Globus pallidus (tissue), 1 donor: ENCODE measurements around the gene C6orf15.

Experiments used
- DNase-seq: peaks from one replicate; pipeline ENCODE4 v3.0.0-alpha.2; 2015; ENCODE audit warnings: low spot score

Gene C6orf15

GRCh38 chr6:31112478-31112877 lies at the start of gene C6orf15:
Gene C6orf15 (minus strand): TSS chr6:31112575. CDS start chr6:31112555, 20 bp downstream.
- DNase-seq = no peak

- DNase-seq = no peak
These were observed 49.1 kb upstream of the C6orf15 start for GRCh38 chr6:31161216-31162126.

- no peak for DNase-seq
These were observed 46.8 kb upstream of the C6orf15 start for GRCh38 chr6:31158863-31159855.

- DNase-seq = peak; percentile 98
These were observed 45.9 kb upstream of the C6orf15 start, which contains the start of gene TCF19 for GRCh38 chr6:31158140-31158862. Gene TCF19 (plus strand): TSS chr6:31158589. CDS start chr6:31159470, 881 bp downstream.

GRCh38 chr6:31157513-31158139 lies 45.3 kb upstream of the C6orf15 start, which contains the start of gene CCHCR1:
Gene CCHCR1 (minus strand): TSS chr6:31157802. CDS start chr6:31157600, 202 bp downstream.
- DNase-seq = no peak

GRCh38 chr6:31156641-31157040 lies 44.3 kb upstream of the C6orf15 start:
- DNase-seq = no peak

GRCh38 chr6:31154436-31154835 lies 42.1 kb upstream of the C6orf15 start:
- no peak for DNase-seq

- no peak for DNase-seq
These were observed 40.4 kb upstream of the C6orf15 start for GRCh38 chr6:31152781-31153180.

GRCh38 chr6:31149827-31150447 lies 37.6 kb upstream of the C6orf15 start:
- no peak for DNase-seq

GRCh38 chr6:31145386-31145785 lies 33.0 kb upstream of the C6orf15 start:
- no peak for DNase-seq

GRCh38 chr6:31144970-31145340 lies 32.6 kb upstream of the C6orf15 start:
- no peak for DNase-seq

- no peak for DNase-seq
These were observed 32.1 kb upstream of the C6orf15 start for GRCh38 chr6:31144296-31144969.

GRCh38 chr6:31143148-31143547 lies 30.8 kb upstream of the C6orf15 start:
- DNase-seq = no peak

GRCh38 chr6:31142361-31142761 lies 30.0 kb upstream of the C6orf15 start:
- no peak for DNase-seq

GRCh38 chr6:31140643-31141042 lies 28.3 kb upstream of the C6orf15 start:
- no peak for DNase-seq

- no peak for DNase-seq
These were observed 27.2 kb upstream of the C6orf15 start for GRCh38 chr6:31139599-31139998.

- no peak for DNase-seq
These were observed 26.6 kb upstream of the C6orf15 start, which contains the start of gene PSORS1C2 for GRCh38 chr6:31138982-31139381. Gene PSORS1C2 (minus strand): TSS chr6:31139066. CDS start chr6:31139026, 40 bp downstream.

- DNase-seq = no peak
These were observed 23.3 kb upstream of the C6orf15 start for GRCh38 chr6:31135710-31136109.

GRCh38 chr6:31132806-31133205 lies 20.4 kb upstream of the C6orf15 start:
- DNase-seq = no peak

GRCh38 chr6:31131595-31131994 lies 19.2 kb upstream of the C6orf15 start:
- DNase-seq = no peak
